Spinal cord (tissue), 10 donors: ENCODE data around the gene PRELID1. TPM values are rescaled to one million over a fixed set of nuclear protein-coding genes. Genes with fewer than 3 reads are reported as not detected.

Source experiments
- DNase-seq, 6 donors: peaks; one replicate each; pipeline versions ENCODE4 v3.0.0 to v3.0.0-alpha.2; 2013 to 2015; ENCODE audit warnings: low spot score in 6 of 6, low read depth in 4 of 6
- H3K27ac ChIP-seq: one replicate; pipeline ENCODE4 v1.5.1; 2013; ENCODE audit warnings: low read depth, low read length, control low read depth
- H3K27me3 ChIP-seq: one replicate; pipeline ENCODE4 v1.6.1; 2013; ENCODE audit warnings: low read length; ENCODE audit not compliant: control insufficient read depth, insufficient read depth
- H3K36me3 ChIP-seq: one replicate; pipeline ENCODE4 v1.6.1; 2013; ENCODE audit warnings: low read length; ENCODE audit not compliant: control insufficient read depth, insufficient read depth
- H3K4me1 ChIP-seq: one replicate; pipeline ENCODE4 v1.6.1; 2013; ENCODE audit warnings: low read length; ENCODE audit not compliant: control insufficient read depth, insufficient read depth
- H3K4me3 ChIP-seq: one replicate; pipeline ENCODE4 v1.5.1; 2013; ENCODE audit warnings: low read depth, low read length, control low read depth
- H3K9me3 ChIP-seq: one replicate; pipeline ENCODE4 v1.6.1; 2013; ENCODE audit warnings: low read length; ENCODE audit not compliant: control insufficient read depth, insufficient read depth
- WGBS: methylation state at CpG from one replicate; pipeline ENCODE4 v1.1.5; 2013; ENCODE audit warnings: missing lambda C conversion rate; ENCODE audit not compliant: insufficient coverage; 5-methylcytosine and 5-hydroxymethylcytosine counted together
- polyA plus RNA-seq, 2 donors: library from polyadenylated mRNA; unstranded; fragments of 120-200 nt; gene quantifications; one replicate each; pipeline ENCODE4 v1.2.1, GENCODE V29; 2013; ENCODE audit not compliant: insufficient read length in 2 of 2
- total RNA-seq, 2 donors: library from RNA; depleted of rRNA in 1 of 2; stranded (reverse); fragments of 120-200 nt in 1 of 2; fragments of >200 nt in 1 of 2; gene quantifications; one replicate each; pipeline versions ENCODE4 v1.2.3 to v1.2.4, GENCODE V29; 2013 to 2014
- donor health status: healthy.

PRELID1 gene
- total and polyA plus RNA-seq, 4 donors = 35.2 to 116 (median 108) TPM

- peaks cover 7% of the 10 kb centered on the region for H3K4me1 ChIP-seq
- H3K27ac ChIP-seq = no peak overlapping the region
- DNase-seq = no peak
- WGBS = 55% methylated on average over 4 of the region's 4 CpGs
- H3K36me3 ChIP-seq = peaks cover 64% of the 10 kb centered on the region
- no peaks in the 10 kb centered on the region for H3K27me3 ChIP-seq
- H3K9me3 ChIP-seq = no peaks in the 10 kb centered on the region
- no peak overlapping the region for H3K4me3 ChIP-seq
Observed at GRCh38 chr5:177296581-177296980, 7.0 kb upstream of the PRELID1 start.

GRCh38 chr5:177297922-177298321, 5.7 kb upstream of the PRELID1 start:
- H3K4me3 ChIP-seq = no peak overlapping the region
- 80% methylated on average over 1 of the region's 2 CpGs for WGBS
- DNase-seq = no peak
- H3K9me3 ChIP-seq = no peaks in the 10 kb centered on the region
- H3K4me1 ChIP-seq = peaks cover 20% of the 10 kb centered on the region
- no peaks in the 10 kb centered on the region for H3K27me3 ChIP-seq
- H3K36me3 ChIP-seq = peaks cover 66% of the 10 kb centered on the region
- no peak overlapping the region for H3K27ac ChIP-seq

GRCh38 chr5:177299697-177300096, 3.9 kb upstream of the PRELID1 start:
- no peak overlapping the region for H3K27ac ChIP-seq
- H3K36me3 ChIP-seq = peaks cover 52% of the 10 kb centered on the region
- 94% methylated on average over 5 of the region's 9 CpGs for WGBS
- no peak for DNase-seq
- H3K4me3 ChIP-seq = no peak overlapping the region
- H3K27me3 ChIP-seq = no peaks in the 10 kb centered on the region
- peaks cover 27% of the 10 kb centered on the region for H3K4me1 ChIP-seq
- H3K9me3 ChIP-seq = no peaks in the 10 kb centered on the region

- Histone ChIP-seq H3K4me3 (no peak overlapping the region), H3K36me3 (peaks cover 48% of the 10 kb centered on the region), H3K27ac (peak overlapping the region; percentile 22), H3K9me3 (no peaks in the 10 kb centered on the region), H3K27me3 (no peaks in the 10 kb centered on the region), H3K4me1 (peaks cover 29% of the 10 kb centered on the region)
- DNase-seq = peak in 1 of 6 donors; percentile 62
- WGBS = no CpG with 5 or more reads among the region's 4 CpGs
Observed at GRCh38 chr5:177300236-177300880, 3.2 kb upstream of the PRELID1 start.

DNA sequence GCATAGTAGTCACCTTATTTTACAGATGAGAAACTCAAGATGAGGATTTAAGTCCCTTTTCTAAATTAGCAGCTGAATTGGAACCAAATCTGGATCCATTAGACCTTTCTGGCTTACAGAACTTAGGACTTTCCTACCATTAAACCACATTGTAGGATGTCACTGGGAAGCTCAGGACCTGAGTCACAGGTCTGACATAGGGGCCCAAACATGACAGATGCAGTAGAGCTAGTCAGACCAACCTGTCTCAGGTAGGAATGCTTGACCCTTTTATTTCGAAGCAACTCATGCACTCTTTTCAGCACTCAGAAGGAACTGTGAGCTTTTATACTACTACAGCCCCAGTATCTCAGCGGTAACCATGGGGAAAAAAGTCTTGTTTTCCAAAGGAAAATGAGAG, 2.6 kb upstream of the PRELID1 start:
- H3K9me3 ChIP-seq = no peaks in the 10 kb centered on the region
- peaks cover 47% of the 10 kb centered on the region for H3K36me3 ChIP-seq
- peaks cover 29% of the 10 kb centered on the region for H3K4me1 ChIP-seq
- no CpG with 5 or more reads among the region's 2 CpGs for WGBS
- no peak overlapping the region for H3K4me3 ChIP-seq
- H3K27me3 ChIP-seq = no peaks in the 10 kb centered on the region
- H3K27ac ChIP-seq = no peak overlapping the region
- DNase-seq = no peak

- no peaks in the 10 kb centered on the region for H3K9me3 ChIP-seq
- no peak for DNase-seq
- H3K36me3 ChIP-seq = peaks cover 47% of the 10 kb centered on the region
- H3K4me1 ChIP-seq = peaks cover 29% of the 10 kb centered on the region
- no peaks in the 10 kb centered on the region for H3K27me3 ChIP-seq
- no peak overlapping the region for H3K27ac ChIP-seq
- H3K4me3 ChIP-seq = no peak overlapping the region
- 68% methylated on average over 7 of the region's 7 CpGs for WGBS
Observed at GRCh38 chr5:177301503-177302165, 2.0 kb upstream of the PRELID1 start.

- H3K36me3 ChIP-seq = peaks cover 54% of the 10 kb centered on the region
- 56% methylated on average over 12 of the region's 24 CpGs for WGBS
- peak in 1 of 6 donors; percentile 17 for DNase-seq
- no peaks in the 10 kb centered on the region for H3K9me3 ChIP-seq
- H3K27me3 ChIP-seq = no peaks in the 10 kb centered on the region
- H3K4me3 ChIP-seq = peak overlapping the region; percentile 81
- no peak overlapping the region for H3K27ac ChIP-seq
- peaks cover 37% of the 10 kb centered on the region for H3K4me1 ChIP-seq
Observed at GRCh38 chr5:177302354-177303110, 1.1 kb upstream of the PRELID1 start.

- no peak for DNase-seq
- peak overlapping the region; percentile 56 for H3K4me3 ChIP-seq
- no peaks in the 10 kb centered on the region for H3K9me3 ChIP-seq
- no peak overlapping the region for H3K27ac ChIP-seq
- H3K27me3 ChIP-seq = no peaks in the 10 kb centered on the region
- under 1% methylated on average over 25 of the region's 25 CpGs for WGBS
- peaks cover 59% of the 10 kb centered on the region for H3K36me3 ChIP-seq
- peaks cover 46% of the 10 kb centered on the region for H3K4me1 ChIP-seq
Observed at GRCh38 chr5:177303925-177304391, 359 bp downstream of the PRELID1 start.

DNA sequence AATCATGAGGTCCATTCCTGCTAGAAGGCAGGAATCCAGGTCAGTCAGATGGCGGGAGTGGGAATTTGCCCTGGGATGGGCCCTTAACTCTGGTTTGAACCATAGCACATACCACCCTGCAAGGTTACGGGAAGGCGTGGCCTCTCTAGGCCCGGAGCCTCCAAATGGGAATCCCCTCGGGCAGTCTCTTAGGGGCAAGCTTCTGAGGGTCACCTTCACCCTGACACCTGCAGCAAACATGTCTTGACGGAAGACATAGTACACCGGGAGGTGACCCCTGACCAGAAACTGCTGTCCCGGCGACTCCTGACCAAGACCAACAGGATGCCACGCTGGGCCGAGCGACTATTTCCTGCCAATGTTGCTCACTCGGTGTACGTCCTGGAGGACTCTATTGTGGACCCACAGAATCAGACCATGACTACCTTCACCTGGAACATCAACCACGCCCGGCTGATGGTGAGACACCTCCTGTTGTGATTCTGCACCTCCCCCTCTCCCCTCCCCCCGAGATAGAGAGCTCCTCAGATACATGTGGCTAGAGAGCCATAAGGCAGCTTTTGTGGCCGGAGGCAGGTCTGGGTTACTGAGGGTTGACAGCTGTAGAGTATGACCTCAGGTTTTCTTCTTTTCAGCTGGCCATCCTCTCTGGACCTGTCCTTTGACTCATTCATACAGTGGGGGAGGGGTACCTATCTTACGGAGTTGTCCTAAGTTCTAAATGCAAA, 957 bp downstream of the PRELID1 start:
- Histone ChIP-seq H3K4me3 (peak overlapping the region; percentile 56), H3K27me3 (no peaks in the 10 kb centered on the region), H3K27ac (no peak overlapping the region), H3K9me3 (no peaks in the 10 kb centered on the region), H3K4me1 (peaks cover 52% of the 10 kb centered on the region), H3K36me3 (peaks cover 57% of the 10 kb centered on the region)
- DNase-seq = no peak
- WGBS = 29% methylated on average over 6 of the region's 19 CpGs
